Esophagus (tissue), 2 donors: ENCODE data around the gene SPEM3. TPM values are rescaled to one million over a fixed set of nuclear protein-coding genes. Genes with fewer than 3 reads are reported as not detected.

Experiments used
- H3K27ac ChIP-seq, 2 donors: one replicate each; pipeline ENCODE4 v1.5.1; 2013; ENCODE audit warnings: low read depth in 2 of 2, mild to moderate bottlenecking in 2 of 2, inconsistent platforms in 1 of 2, low read length in 1 of 2, moderate library complexity in 1 of 2
- H3K27me3 ChIP-seq, 2 donors: one replicate each; pipeline ENCODE4 v1.6.1; 2013; ENCODE audit warnings: low read length in 2 of 2, control low read depth in 1 of 2, mild to moderate bottlenecking in 1 of 2; ENCODE audit not compliant: insufficient read depth in 2 of 2, control insufficient read depth in 1 of 2
- H3K36me3 ChIP-seq, 2 donors: one replicate each; pipeline ENCODE4 v1.6.1; 2013; ENCODE audit warnings: low read length in 1 of 2; ENCODE audit not compliant: control insufficient read depth in 2 of 2, insufficient read depth in 2 of 2
- H3K4me1 ChIP-seq, 2 donors: one replicate each; pipeline ENCODE4 v1.6.1; 2013; ENCODE audit warnings: low read length in 1 of 2; ENCODE audit not compliant: control insufficient read depth in 2 of 2, insufficient read depth in 2 of 2
- H3K4me3 ChIP-seq, 2 donors: one replicate each; pipeline ENCODE4 v1.5.1; 2013; ENCODE audit warnings: low read length in 2 of 2, mild to moderate bottlenecking in 2 of 2, low read depth in 1 of 2, moderate library complexity in 1 of 2
- H3K9me3 ChIP-seq, 2 donors: one replicate each; pipeline ENCODE4 v1.6.1; 2013; ENCODE audit warnings: mild to moderate bottlenecking in 2 of 2, low read depth in 1 of 2, low read length in 1 of 2, moderate library complexity in 1 of 2; ENCODE audit not compliant: control insufficient read depth in 2 of 2, insufficient read depth in 1 of 2
- WGBS, 2 donors: extraction: QIAGEN DNeasy Blood & Tissue Kit; methylation state at CpG; one replicate each; pipeline ENCODE4 v1.1.7; 2013; 5-methylcytosine and 5-hydroxymethylcytosine counted together
- polyA plus RNA-seq, 2 donors: library from polyadenylated mRNA; stranded (reverse); fragments of 200-250 nt; gene quantifications; one replicate each; pipeline ENCODE4 v1.2.3, GENCODE V29; 2013
- donor health status: healthy with polysubstance abuse.
- donor health status: Bipolar disorder and iron deficiency.

Gene SPEM3
- polyA plus RNA-seq, 2 donors, result not detected

GRCh38 chr17:7403727-7403976, 25.0 kb upstream of the SPEM3 start:
- Histone ChIP-seq H3K27me3 (no peaks in the 10 kb centered on the region), H3K9me3 (no peaks in the 10 kb centered on the region)

GRCh38 chr17:7403977-7404736, 24.5 kb upstream of the SPEM3 start, which contains the start of gene TMEM256:
Gene TMEM256, minus strand, starts transcription at chr17:7404097. Its CDS starts 13 bp downstream, at chr17:7404084.
- H3K36me3 ChIP-seq, result peaks cover 0 to 4% of the 10 kb centered on the region in 2 donors
- peak within 1 kb of the TSS; percentile 80 to 98 for H3K27ac ChIP-seq
- WGBS, 2 donors, result 1% methylated on average over 49 of the region's 49 CpGs
- no peaks in the 10 kb centered on the region for H3K9me3 ChIP-seq
- H3K4me3 ChIP-seq, result peak within 1 kb of the TSS; percentile 66 to 70
- peaks cover 2 to 6% of the 10 kb centered on the region in 2 donors for H3K4me1 ChIP-seq
- no peaks in the 10 kb centered on the region for H3K27me3 ChIP-seq

More at GRCh38 chr17:7403727-7403976, 25.0 kb upstream of the SPEM3 start:
- H3K27ac ChIP-seq, result peak overlapping the region; percentile 79 to 98
- peaks cover 2 to 6% of the 10 kb centered on the region in 2 donors for H3K4me1 ChIP-seq
- 1% methylated on average over 13 of the region's 13 CpGs for WGBS, 2 donors
- H3K36me3 ChIP-seq, result peaks cover 0 to 2% of the 10 kb centered on the region in 2 donors
- H3K4me3 ChIP-seq, result peak overlapping the region; percentile 66 to 70

- no peaks in the 10 kb centered on the region for H3K27me3 ChIP-seq
- 1 to 2% methylated on average over 39 to 65 of the region's 65 CpGs for WGBS, 2 donors
- peaks cover 0 to 7% of the 10 kb centered on the region in 2 donors for H3K36me3 ChIP-seq
- peak overlapping the region; percentile 66 to 70 for H3K4me3 ChIP-seq
- peaks cover 2 to 6% of the 10 kb centered on the region in 2 donors for H3K4me1 ChIP-seq
- peak overlapping the region; percentile 80 to 89 for H3K27ac ChIP-seq
- no peaks in the 10 kb centered on the region for H3K9me3 ChIP-seq
Measured at GRCh38 chr17:7404737-7405349, 23.8 kb upstream of the SPEM3 start.

GRCh38 chr17:7405350-7406234, 23.1 kb upstream of the SPEM3 start:
- no peaks in the 10 kb centered on the region for H3K9me3 ChIP-seq
- H3K27me3 ChIP-seq, result no peaks in the 10 kb centered on the region
- H3K27ac ChIP-seq, result peak overlapping the region; percentile 80 to 89
- 10 to 12% methylated on average over 30 to 38 of the region's 38 CpGs for WGBS, 2 donors
- H3K4me1 ChIP-seq, result peaks cover 2 to 6% of the 10 kb centered on the region in 2 donors
- H3K36me3 ChIP-seq, result peaks cover 0 to 7% of the 10 kb centered on the region in 2 donors
- peak overlapping the region; percentile 66 to 70 for H3K4me3 ChIP-seq

GRCh38 chr17:7406235-7406825, 22.3 kb upstream of the SPEM3 start:
- no peak overlapping the region for H3K27ac ChIP-seq
- peaks cover 0 to 7% of the 10 kb centered on the region in 2 donors for H3K36me3 ChIP-seq
- H3K4me1 ChIP-seq, result peaks cover 2 to 6% of the 10 kb centered on the region in 2 donors
- H3K4me3 ChIP-seq, result no peak overlapping the region
- no peaks in the 10 kb centered on the region for H3K27me3 ChIP-seq
- no peaks in the 10 kb centered on the region for H3K9me3 ChIP-seq
- 56 to 58% methylated on average over 12 of the region's 12 CpGs for WGBS, 2 donors

- Histone ChIP-seq H3K4me1 (peaks cover 2 to 6% of the 10 kb centered on the region in 2 donors), H3K36me3 (peaks cover 0 to 7% of the 10 kb centered on the region in 2 donors), H3K27me3 (no peaks in the 10 kb centered on the region), H3K27ac (no peak overlapping the region), H3K9me3 (no peaks in the 10 kb centered on the region), H3K4me3 (no peak overlapping the region)
- 86 to 89% methylated on average over 13 of the region's 13 CpGs for WGBS, 2 donors
Measured at GRCh38 chr17:7407082-7407481, 21.6 kb upstream of the SPEM3 start.

- 52 to 61% methylated on average over 10 to 11 of the region's 12 CpGs for WGBS, 2 donors
- Histone ChIP-seq H3K27ac (no peak within 1 kb of the TSS), H3K9me3 (no peaks in the 10 kb centered on the region), H3K27me3 (no peaks in the 10 kb centered on the region), H3K4me3 (no peak within 1 kb of the TSS), H3K4me1 (peaks cover 2 to 6% of the 10 kb centered on the region in 2 donors), H3K36me3 (peaks cover 0 to 7% of the 10 kb centered on the region in 2 donors)
Measured at GRCh38 chr17:7407485-7408251, 21.0 kb upstream of the SPEM3 start, which contains the start of gene NLGN2. Gene NLGN2, plus strand, starts transcription at chr17:7407845. Its CDS starts 411 bp downstream, at chr17:7408256.

- no peaks in the 10 kb centered on the region for H3K27me3 ChIP-seq
- H3K36me3 ChIP-seq, result peaks cover 0 to 7% of the 10 kb centered on the region in 2 donors
- H3K9me3 ChIP-seq, result no peaks in the 10 kb centered on the region
- peaks cover 0 to 2% of the 10 kb centered on the region in 2 donors for H3K4me1 ChIP-seq
- WGBS, 2 donors, result 70 to 78% methylated on average over 41 to 58 of the region's 58 CpGs
- no peak overlapping the region for H3K4me3 ChIP-seq
- no peak overlapping the region for H3K27ac ChIP-seq
Measured at GRCh38 chr17:7408252-7408727, 20.4 kb upstream of the SPEM3 start.
